Transverse colon (tissue), 4 donors: Measurements from ENCODE around the gene FAM89B. TPM values are rescaled to one million over a fixed set of nuclear protein-coding genes. Genes with fewer than 3 reads are reported as not detected.

ENCODE experiments used
- DNase-seq: peaks from one replicate; pipeline ENCODE4 v3.0.0-alpha.2; 2019
- H3K27ac ChIP-seq, 4 donors: fragments of 200-600 bp; sonication (generic); 2 replicates each; pipeline ENCODE4 v1.5.1; 2016 to 2018; ENCODE audit warnings: inconsistent platforms in 4 of 4
- H3K27me3 ChIP-seq: fragments of 200-600 bp; sonication (generic); 2 replicates; pipeline ENCODE4 v1.5.1; 2017; ENCODE audit warnings: inconsistent platforms
- H3K36me3 ChIP-seq, 4 donors: fragments of 200-600 bp; sonication (generic); 2 replicates each; pipeline ENCODE4 v1.5.1; 2017 to 2019; ENCODE audit warnings: inconsistent platforms in 4 of 4
- H3K4me1 ChIP-seq, 4 donors: fragments of 200-600 bp; sonication (generic); 2 replicates each; pipeline ENCODE4 v1.5.1; 2017 to 2020; ENCODE audit warnings: inconsistent platforms in 4 of 4
- H3K4me3 ChIP-seq, 4 donors: fragments of 200-600 bp; sonication (generic); 1 replicate in 1 of 4; 2 replicates in 3 of 4; pipeline versions ENCODE4 v1.5.1 to v1.6.1; 2017 to 2019; ENCODE audit warnings: inconsistent platforms in 4 of 4
- H3K9me3 ChIP-seq, 2 donors: fragments of 200-600 bp; sonication (generic); 2 replicates each; pipeline ENCODE4 v1.5.1; 2017 to 2019; ENCODE audit warnings: inconsistent platforms in 2 of 2
- EP300 ChIP-seq: sonication (generic); formaldehyde crosslinking; IDR thresholded peaks from one replicate; pipeline ENCODE4 v1.6.1; 2017; ENCODE audit warnings: antibody characterized with exemption, low read depth
- POLR2A ChIP-seq: fragments of 450-650 bp; IDR thresholded peaks from one replicate; pipeline ENCODE4 v1.6.1; 2016; ENCODE audit warnings: antibody characterized with exemption, mild to moderate bottlenecking, moderate library complexity
- POLR2AphosphoS5 ChIP-seq, 3 donors: sonication (generic); formaldehyde crosslinking; IDR thresholded peaks; one replicate each; pipeline ENCODE4 v1.6.1; 2016; ENCODE audit warnings: antibody characterized with exemption in 3 of 3
- WGBS, 2 donors: methylation state at CpG; one replicate each; pipeline ENCODE4 v1.1.5; 2018; ENCODE audit warnings: low coverage in 1 of 2; 5-methylcytosine and 5-hydroxymethylcytosine counted together
- in situ Hi-C, 4 donors: fragments of 200-750 bp; cut with MboI; loops; one replicate each; pipeline versions ENCODE4 v1.15.0 to v1.15.1; 2017; ENCODE audit warnings: low sequenced_read_pairs in 3 of 4, low pct_ligation_motif_present in 1 of 4, low pct_unique_long_range_greater_than_20kb in 1 of 4
- intact Hi-C: fragments of 100-400 bp; cut with DNase I; formaldehyde crosslinking; loops from one replicate; pipeline ENCODE4 v1.15.1; 2023; ENCODE audit warnings: low total_unique reads
- total RNA-seq, 4 donors: library from RNA; depleted of rRNA; stranded (reverse); fragments of >200 nt; gene quantifications; one replicate each; pipeline ENCODE4 v1.1.0, GENCODE V29; 2016
- TF ChIP-seq, protein P1 (sequence below), 5 experiments: fragments of 200-600 bp in 3 of 5; fragments of 450-650 bp in 2 of 5; sonication (generic) in 3 of 5; IDR thresholded peaks; 1 replicate in 2 of 5; 2 replicates in 3 of 5; pipeline ENCODE4 v1.5.1; 2016 to 2017; ENCODE audit warnings: antibody characterized with exemption in 5 of 5, inconsistent platforms in 3 of 5, mild to moderate bottlenecking in 2 of 5, moderate library complexity in 1 of 5

FAM89B gene
- total RNA-seq, 4 donors from 2014 or later, result 25.2 to 254 (median 51.6) TPM

DNA sequence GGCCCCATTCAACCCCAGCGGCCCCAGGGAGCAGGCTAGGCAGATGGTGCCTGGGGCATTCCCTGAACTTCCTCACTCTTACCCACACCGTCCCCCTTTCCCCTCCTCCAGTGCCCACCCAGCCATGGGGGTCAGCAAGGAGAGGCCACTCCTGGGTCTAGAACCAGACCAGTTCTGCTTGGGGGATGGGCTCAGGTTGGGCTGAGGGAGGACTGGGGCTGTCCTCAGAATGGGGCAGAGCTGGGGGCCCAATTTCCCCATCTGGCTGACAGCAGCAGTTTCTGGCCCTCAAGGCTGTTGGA lies 35.1 kb upstream of the FAM89B start:
- peaks cover 0 to 26% (median 5%) of the 10 kb centered on the region in 4 donors for H3K36me3 ChIP-seq
- peaks cover 14 to 20% (median 16%) of the 10 kb centered on the region in 4 donors for H3K4me1 ChIP-seq
- in situ Hi-C loops, result no loop called here
- no peaks in the 10 kb centered on the region for H3K9me3 ChIP-seq
- no peak for DNase-seq
- no peak overlapping the region for H3K27ac ChIP-seq
- TF ChIP-seq POLR2AphosphoS5 (IDR thresholded peaks at IDR 0.05) (no peak), POLR2A (no peak), EP300 (no peak)
- TF ChIP-seq, protein P1, sequence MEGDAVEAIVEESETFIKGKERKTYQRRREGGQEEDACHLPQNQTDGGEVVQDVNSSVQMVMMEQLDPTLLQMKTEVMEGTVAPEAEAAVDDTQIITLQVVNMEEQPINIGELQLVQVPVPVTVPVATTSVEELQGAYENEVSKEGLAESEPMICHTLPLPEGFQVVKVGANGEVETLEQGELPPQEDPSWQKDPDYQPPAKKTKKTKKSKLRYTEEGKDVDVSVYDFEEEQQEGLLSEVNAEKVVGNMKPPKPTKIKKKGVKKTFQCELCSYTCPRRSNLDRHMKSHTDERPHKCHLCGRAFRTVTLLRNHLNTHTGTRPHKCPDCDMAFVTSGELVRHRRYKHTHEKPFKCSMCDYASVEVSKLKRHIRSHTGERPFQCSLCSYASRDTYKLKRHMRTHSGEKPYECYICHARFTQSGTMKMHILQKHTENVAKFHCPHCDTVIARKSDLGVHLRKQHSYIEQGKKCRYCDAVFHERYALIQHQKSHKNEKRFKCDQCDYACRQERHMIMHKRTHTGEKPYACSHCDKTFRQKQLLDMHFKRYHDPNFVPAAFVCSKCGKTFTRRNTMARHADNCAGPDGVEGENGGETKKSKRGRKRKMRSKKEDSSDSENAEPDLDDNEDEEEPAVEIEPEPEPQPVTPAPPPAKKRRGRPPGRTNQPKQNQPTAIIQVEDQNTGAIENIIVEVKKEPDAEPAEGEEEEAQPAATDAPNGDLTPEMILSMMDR (IDR thresholded peaks at IDR 0.05), result no peak
- intact Hi-C loops, result loop anchor here (5.0 kb wide), 1 partner anchor 855 kb away; no protein-coding TSS in a partner anchor
- no peak overlapping the region for H3K4me3 ChIP-seq
- WGBS, 2 donors, result 76% methylated on average over 2 of the region's 2 CpGs; no CpG with 5 or more reads in 1 of the 2 donors
- no peaks in the 10 kb centered on the region for H3K27me3 ChIP-seq

DNA sequence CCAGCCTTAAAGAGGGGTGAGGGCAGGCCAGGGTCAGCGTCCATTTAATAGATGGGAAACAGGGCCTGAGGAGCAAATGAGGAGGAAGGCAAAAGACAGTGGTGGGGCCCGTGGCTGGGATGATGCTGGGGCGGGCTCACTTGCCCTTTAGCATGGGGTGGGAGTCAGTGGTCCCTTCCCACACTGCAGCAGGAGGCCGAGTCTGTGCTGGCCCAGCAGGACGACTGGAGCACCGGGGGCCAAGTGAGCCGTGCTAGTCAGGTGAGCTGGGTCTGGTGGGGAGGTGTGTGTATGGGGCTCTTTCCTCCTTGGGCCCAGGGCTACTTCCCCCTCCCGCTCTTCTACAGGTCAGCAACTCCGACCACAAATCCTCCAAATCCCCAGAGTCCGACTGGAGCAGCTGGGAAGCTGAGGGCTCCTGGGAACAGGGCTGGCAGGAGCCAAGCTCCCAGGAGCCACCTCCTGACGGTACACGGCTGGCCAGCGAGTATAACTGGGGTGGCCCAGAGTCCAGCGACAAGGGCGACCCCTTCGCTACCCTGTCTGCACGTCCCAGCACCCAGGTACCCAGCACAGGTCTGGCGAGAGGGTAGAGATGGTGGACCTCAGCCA lies 34.6 kb upstream of the FAM89B start:
- H3K9me3 ChIP-seq, result no peaks in the 10 kb centered on the region
- TF ChIP-seq POLR2A (no peak), EP300 (no peak), POLR2AphosphoS5 (IDR thresholded peaks at IDR 0.05) (no peak)
- TF ChIP-seq, protein P1 (IDR thresholded peaks at IDR 0.05), result no peak
- no peak overlapping the region for H3K27ac ChIP-seq
- DNase-seq, result no peak
- H3K27me3 ChIP-seq, result no peaks in the 10 kb centered on the region
- H3K36me3 ChIP-seq, result peaks cover 0 to 21% (median 3%) of the 10 kb centered on the region in 4 donors
- peaks cover 14 to 20% (median 16%) of the 10 kb centered on the region in 4 donors for H3K4me1 ChIP-seq
- H3K4me3 ChIP-seq, result no peak overlapping the region
- in situ Hi-C loops (no loop called here), intact Hi-C loops (loop anchor here (5.0 kb wide), 1 partner anchor 855 kb away; no protein-coding TSS in a partner anchor)
- WGBS, 2 donors, result 87% methylated on average over 18 of the region's 18 CpGs; no CpG with 5 or more reads in 1 of the 2 donors

GRCh38 chr11:65538232-65538914 lies 34.0 kb upstream of the FAM89B start:
- intact Hi-C loops, result loop anchor here (5.0 kb wide), 1 partner anchor 856 kb away; no protein-coding TSS in a partner anchor
- TF ChIP-seq POLR2AphosphoS5 (IDR thresholded peaks at IDR 0.05), result no peak
- no peak for TF ChIP-seq POLR2A
- TF ChIP-seq EP300, result no peak
- TF ChIP-seq, protein P1 (IDR thresholded peaks at IDR 0.05), result no peak
- Histone ChIP-seq H3K9me3 (no peaks in the 10 kb centered on the region), H3K27me3 (no peaks in the 10 kb centered on the region), H3K36me3 (peaks cover 0 to 15% (median 0%) of the 10 kb centered on the region in 4 donors), H3K4me3 (no peak overlapping the region), H3K4me1 (peaks cover 14 to 20% (median 16%) of the 10 kb centered on the region in 4 donors), H3K27ac (no peak overlapping the region)
- WGBS, 2 donors, result 89% methylated on average over 43 of the region's 43 CpGs; no CpG with 5 or more reads in 1 of the 2 donors
- in situ Hi-C loops, result no loop called here
- DNase-seq, result no peak
